Panc1 (cell line): ENCODE results near the gene HEATR3. TPM values are rescaled to one million over a fixed set of nuclear protein-coding genes. Genes with fewer than 3 reads are reported as not detected.

ENCODE experiments used
- ATAC-seq: fragments of 200-7000 bp; cut with Tn5 transposase; 2 replicates; pipeline ENCODE4 v1.9.1; 2020; ENCODE audit warnings: mild to moderate bottlenecking, moderate library complexity
- BruUV-seq: library from RNA; stranded (reverse); fragments of 400-500 nt; replicated peaks from 2 replicates; lab custom pipeline; 2021; lab: Mats Ljungman, UMichigan
- CTCF ChIA-PET: fragments of 300-600 bp; sonication (Branson Sonifier 250); formaldehyde crosslinking; loops from one replicate; lab custom pipeline; 2022; ENCODE audit warnings: antibody characterized with exemption; lab: Charles Lee
- POLR2A ChIA-PET: fragments of 300-600 bp; sonication (Branson Sonifier 250); formaldehyde crosslinking; loops from one replicate; lab custom pipeline; 2022; ENCODE audit warnings: antibody characterized with exemption; lab: Charles Lee
- DNase-seq: peaks from one replicate; pipeline ENCODE4 v3.0.0-alpha.2; 2010; ENCODE audit warnings: low read depth, low spot score
- H3K27ac ChIP-seq: 2 replicates; pipeline ENCODE4 v1.5.1; 2011; ENCODE audit warnings: mild to moderate bottlenecking, low read length, inconsistent platforms
- H3K27me3 ChIP-seq: fragments of 200-500 bp; sonication (Bioruptor generic); 2 replicates; pipeline ENCODE4 v1.6.0; 2014; ENCODE audit warnings: low read length, inconsistent platforms; ENCODE audit not compliant: control insufficient read depth, insufficient read depth
- H3K36me3 ChIP-seq: fragments of 200-500 bp; sonication (Bioruptor generic); 2 replicates; pipeline ENCODE4 v1.5.1; 2014; ENCODE audit warnings: inconsistent platforms, mild to moderate bottlenecking, low read length, moderate library complexity; ENCODE audit not compliant: control insufficient read depth, insufficient read depth
- H3K4me1 ChIP-seq: 2 replicates; pipeline ENCODE4 v1.5.1; 2011; ENCODE audit warnings: inconsistent platforms, mild to moderate bottlenecking, low read length, moderate library complexity; ENCODE audit not compliant: control insufficient read depth, insufficient read depth
- H3K4me3 ChIP-seq, 2 experiments: 2 replicates each; pipeline ENCODE4 v1.5.1; 2011 to 2012; ENCODE audit warnings: low read depth in 2 of 2, low read length in 2 of 2, mild to moderate bottlenecking in 2 of 2, inconsistent platforms in 1 of 2, moderate library complexity in 1 of 2
- H3K9me3 ChIP-seq: fragments of 200-500 bp; sonication (Bioruptor generic); 2 replicates; pipeline ENCODE4 v1.5.1; 2014; ENCODE audit warnings: low read depth, mild to moderate bottlenecking, inconsistent platforms, low read length, moderate library complexity; ENCODE audit not compliant: control insufficient read depth, insufficient read depth
- CTCF ChIP-seq: fragments of 450-650 bp; IDR thresholded peaks from 2 replicates; pipeline ENCODE4 v1.5.1; 2017; ENCODE audit warnings: mild to moderate bottlenecking
- POLR2AphosphoS5 ChIP-seq: IDR thresholded peaks from 2 replicates; pipeline ENCODE4 v1.6.1; 2012; ENCODE audit warnings: mild to moderate bottlenecking, low read depth, low read length, moderate library complexity
- REST ChIP-seq, 2 experiments: IDR thresholded peaks; 2 replicates each; pipeline ENCODE4 v1.6.1; 2011 to 2012; ENCODE audit warnings: low read depth in 2 of 2, control low read depth in 1 of 2, low read length in 1 of 2, mild to moderate bottlenecking in 1 of 2, moderate library complexity in 1 of 2; ENCODE audit not compliant: insufficient read depth in 1 of 2
- SIN3A ChIP-seq: IDR thresholded peaks from 2 replicates; pipeline ENCODE4 v1.6.1; 2012; ENCODE audit warnings: low read depth, mild to moderate bottlenecking, low read length, moderate library complexity, borderline replicate concordance; ENCODE audit not compliant: insufficient read depth
- TCF7L2 ChIP-seq: IDR thresholded peaks from 2 replicates; pipeline ENCODE4 v1.6.1; 2011; ENCODE audit warnings: mild to moderate bottlenecking, low read depth, low read length, inconsistent platforms
- in situ Hi-C: cut with HindIII; loops from 2 replicates; pipeline ENCODE4 v1.10.0; 2016; ENCODE audit warnings: low sequenced_read_pairs, low pct_unique_long_range_greater_than_20kb
- intact Hi-C: fragments of 100-400 bp; cut with micrococcal nuclease; formaldehyde crosslinking; loops from one replicate; pipeline ENCODE4 v1.10.0; 2022; ENCODE audit not compliant: unreplicated experiment
- total RNA-seq: library from RNA; stranded (reverse); gene quantifications from one replicate; pipeline ENCODE4 v1.2.1, GENCODE V29; 2021; ENCODE audit not compliant: unreplicated experiment

The HEATR3 gene
- total RNA-seq, 1 experiment from 2014 or later: 18.6 TPM

- H3K36me3 ChIP-seq: peaks cover 2% of the 10 kb centered on the region; the same call in 1 of the 2 replicates
- H3K27me3 ChIP-seq: no peaks in the 10 kb centered on the region
- no peak for DNase-seq
- H3K4me3 ChIP-seq: no peak overlapping the region
- intact Hi-C loops (no loop called here), in situ Hi-C loops (no loop called here)
- no peaks in the 10 kb centered on the region for H3K9me3 ChIP-seq
- no peaks in the 10 kb centered on the region for H3K4me1 ChIP-seq
- no TSS peak for BruUV-seq
- no peak for TF ChIP-seq CTCF
- TF ChIP-seq REST (IDR thresholded peaks at IDR 0.05; ENCODE audit: insufficient read depth in 1 of 2, low read depth in 2 of 2, low read length in 1 of 2): no peak
- TF ChIP-seq SIN3A: no peak
- TF ChIP-seq POLR2AphosphoS5: no peak
- no peak for TF ChIP-seq TCF7L2
- ChIA-PET POLR2A (no interaction called here), CTCF (no interaction called here)
- no peak overlapping the region for H3K27ac ChIP-seq
- ATAC-seq: no peak
Measured at GRCh38 chr16:50083996-50084395, 18.2 kb downstream of the HEATR3 start.

GRCh38 chr16:50086176-50086575 is 20.4 kb downstream of the HEATR3 start:
- no peak for TF ChIP-seq CTCF
- no peak for TF ChIP-seq REST (IDR thresholded peaks at IDR 0.05; ENCODE audit: insufficient read depth in 1 of 2, low read depth in 2 of 2, low read length in 1 of 2)
- TF ChIP-seq POLR2AphosphoS5: no peak
- TF ChIP-seq TCF7L2: no peak
- Histone ChIP-seq H3K4me1 (no peaks in the 10 kb centered on the region), H3K36me3 (no peaks in the 10 kb centered on the region; the same call in 1 of the 2 replicates), H3K27me3 (no peaks in the 10 kb centered on the region), H3K9me3 (no peaks in the 10 kb centered on the region), H3K4me3 (no peak overlapping the region), H3K27ac (no peak overlapping the region)
- ATAC-seq (no peak), DNase-seq (no peak)
- ChIA-PET POLR2A (no interaction called here), CTCF (no interaction called here)
- intact Hi-C loops (no loop called here), in situ Hi-C loops (no loop called here)
- BruUV-seq: no TSS peak
